Kidney capillary endothelial cell (primary cell): Measurements from ENCODE around the gene P2RX3.
"Not testable (repeated sequence)": the region's sequence is repeated elsewhere in the genome, so short reads cannot be mapped to it uniquely, and the experiment has no call there.

Source experiments
- DNase-seq: peaks from one replicate; pipeline ENCODE4 v3.0.0-alpha.2; 2018; ENCODE audit warnings: low spot score

P2RX3 gene

GRCh38 chr11:57399972-57400578 is 61.9 kb downstream of the P2RX3 start:
- DNase-seq = no peak

GRCh38 chr11:57402188-57403002 is 64.2 kb downstream of the P2RX3 start:
- DNase-seq = peak; percentile 46

- DNase-seq = not testable (repeated sequence)
Observed at GRCh38 chr11:57403003-57403801, 65.0 kb downstream of the P2RX3 start.

DNA sequence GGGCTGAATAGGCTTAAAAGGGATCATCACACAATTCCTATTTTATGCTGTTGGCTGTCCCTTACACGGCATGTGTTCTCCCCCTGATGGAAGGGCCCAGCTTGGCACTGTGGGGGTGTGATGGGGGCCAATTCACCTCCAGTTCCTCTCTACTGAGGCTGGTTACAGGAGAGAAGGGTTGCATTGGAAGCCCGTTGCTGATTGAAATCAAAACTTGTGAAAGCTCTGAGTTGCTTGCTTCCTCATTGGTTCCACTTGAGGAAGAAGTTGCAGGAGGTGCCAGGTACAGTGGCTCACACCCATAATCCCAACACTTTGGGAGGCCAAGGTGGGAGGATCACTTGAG is 65.6 kb downstream of the P2RX3 start:
- no peak for DNase-seq

DNA sequence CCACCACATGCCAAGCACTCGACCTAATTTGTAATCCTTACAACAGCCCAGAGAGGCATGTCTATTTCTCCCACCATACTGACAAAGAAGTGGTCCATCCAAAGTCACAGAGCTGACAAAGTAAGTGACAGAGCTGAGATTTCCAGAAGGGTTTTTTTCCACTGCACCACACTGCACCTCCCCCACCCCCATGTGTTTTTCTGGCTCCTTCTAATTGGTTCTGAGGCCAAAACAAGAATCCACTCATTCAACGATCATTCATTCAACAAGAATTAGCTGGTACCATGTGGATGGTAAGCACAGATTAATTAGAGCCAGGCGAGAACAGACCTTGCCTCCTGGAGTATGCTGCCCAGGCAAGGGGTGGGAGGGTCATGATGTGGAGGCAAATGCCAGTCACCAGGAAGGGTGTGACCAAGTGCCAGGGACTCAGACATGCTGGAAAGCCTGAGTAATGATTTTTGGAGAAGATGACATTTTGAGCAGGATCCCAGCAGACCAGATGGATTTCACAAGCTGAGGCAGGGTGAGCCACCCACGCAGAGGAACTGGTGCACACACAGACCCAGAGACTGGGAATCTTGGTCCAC is 67.2 kb downstream of the P2RX3 start:
- no peak for DNase-seq

DNA sequence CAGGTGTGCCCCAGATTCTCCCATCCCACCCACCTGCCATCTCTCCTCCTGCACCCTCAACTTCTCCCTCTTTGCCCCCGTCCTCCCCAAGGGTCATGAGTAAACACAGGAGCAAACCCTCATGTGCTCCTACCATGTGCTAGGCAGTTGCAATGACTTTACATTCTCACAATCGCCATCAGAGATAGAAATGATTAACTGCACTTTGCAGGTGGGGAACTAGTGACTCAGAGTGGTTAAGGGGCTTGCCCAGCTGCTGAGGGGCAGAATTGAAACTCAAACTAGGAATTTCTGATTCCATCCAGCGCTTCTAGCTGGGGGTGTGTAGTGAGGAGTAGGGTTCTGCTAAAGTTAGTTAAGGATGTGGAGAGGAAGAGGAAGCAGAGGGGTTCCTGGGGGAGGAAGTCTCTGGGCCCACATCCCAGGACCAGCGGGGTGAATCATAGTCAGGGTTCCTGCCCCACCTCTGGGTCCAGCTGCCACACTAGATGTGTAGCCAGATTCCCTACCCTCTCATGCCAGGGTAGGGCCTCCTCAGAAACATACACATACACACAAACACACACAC is 68.3 kb downstream of the P2RX3 start:
- peak; percentile 76 for DNase-seq

GRCh38 chr11:57407010-57407920 is 69.1 kb downstream of the P2RX3 start:
- no peak for DNase-seq

DNA sequence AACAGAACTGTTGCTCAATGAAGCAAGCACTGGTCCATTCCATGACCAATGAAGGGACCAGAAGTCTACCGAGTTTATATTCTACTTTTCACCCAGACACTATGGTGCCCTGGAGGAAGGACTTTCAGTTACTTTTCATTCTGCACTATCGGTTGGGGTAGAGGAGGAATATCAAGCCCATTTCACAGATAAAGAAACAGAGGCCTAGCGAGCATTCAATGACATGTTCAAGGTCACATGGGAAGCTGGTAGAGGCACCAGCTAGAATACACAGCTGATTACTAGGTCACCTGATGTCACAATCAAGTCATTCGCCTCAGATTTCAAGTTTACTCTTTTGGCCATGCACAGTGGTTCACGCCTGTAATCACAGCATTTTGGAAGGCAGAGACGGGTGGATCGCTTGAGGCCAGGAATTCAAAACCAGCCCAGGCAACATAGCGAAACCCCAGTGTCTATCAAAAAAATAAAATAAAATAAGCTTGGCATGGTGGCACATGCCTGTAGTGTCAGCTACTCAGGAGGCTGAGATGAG is 69.9 kb downstream of the P2RX3 start:
- DNase-seq = no peak

DNA sequence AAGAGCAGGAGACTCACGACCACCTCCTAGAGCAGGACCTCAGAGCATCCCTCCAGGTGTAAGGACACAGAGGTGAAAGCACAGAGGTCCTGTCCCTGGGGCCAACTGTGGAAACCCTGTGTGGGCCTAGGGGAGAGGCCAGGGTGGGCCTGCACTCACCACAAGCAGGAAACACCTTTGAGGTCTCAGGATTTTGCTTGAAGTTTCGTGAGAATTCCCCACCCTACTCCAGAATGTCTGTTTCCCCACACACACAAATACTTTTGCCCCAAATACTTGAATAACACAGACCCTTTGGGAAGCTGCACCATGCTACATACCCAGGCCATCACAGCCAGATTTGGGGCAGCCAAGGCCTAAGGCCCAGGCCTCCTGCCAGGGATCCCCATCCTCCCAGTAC is 70.6 kb downstream of the P2RX3 start:
- DNase-seq = no peak

DNA sequence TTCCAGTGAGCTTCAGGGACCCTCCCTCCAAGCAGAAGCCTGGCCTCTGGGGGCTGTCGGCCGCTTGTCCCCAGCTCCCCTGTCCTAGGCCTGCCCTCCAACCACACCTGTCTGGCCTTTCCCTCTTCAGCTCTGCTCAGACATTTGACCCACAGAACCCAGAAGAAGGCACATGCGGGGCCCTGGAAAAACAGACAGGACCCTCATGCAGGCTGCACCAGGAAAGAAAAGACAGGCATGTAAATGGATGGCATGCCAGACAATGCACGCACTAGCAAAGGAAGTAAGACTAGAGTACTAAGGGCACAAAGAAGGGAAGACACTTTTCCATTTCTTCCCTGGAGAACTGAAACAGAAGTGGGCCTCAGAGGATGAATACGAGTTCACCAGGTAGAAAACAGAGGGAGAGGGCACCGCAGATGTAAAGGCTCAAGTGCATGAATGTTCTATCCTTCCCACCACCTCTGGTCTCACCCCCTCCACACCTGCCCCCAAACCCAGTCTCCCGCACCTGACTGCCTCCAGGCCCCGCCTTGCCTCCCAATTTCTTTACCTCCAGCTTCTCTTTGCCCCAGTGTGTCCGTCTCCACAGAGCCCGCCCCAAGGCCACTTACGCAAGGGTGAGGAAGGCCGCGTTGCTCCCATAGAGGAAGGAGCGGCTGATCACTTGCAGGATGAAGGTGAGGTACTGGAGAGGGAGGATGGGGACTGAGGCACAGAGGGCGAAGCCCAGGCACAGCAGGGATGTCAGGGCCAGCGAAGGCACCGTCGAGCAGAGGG is 71.4 kb downstream of the P2RX3 start:
- DNase-seq = no peak

GRCh38 chr11:57410287-57410686 is 72.1 kb downstream of the P2RX3 start:
- no peak for DNase-seq

- no peak for DNase-seq
Observed at GRCh38 chr11:57413681-57414080, 75.5 kb downstream of the P2RX3 start.

DNA sequence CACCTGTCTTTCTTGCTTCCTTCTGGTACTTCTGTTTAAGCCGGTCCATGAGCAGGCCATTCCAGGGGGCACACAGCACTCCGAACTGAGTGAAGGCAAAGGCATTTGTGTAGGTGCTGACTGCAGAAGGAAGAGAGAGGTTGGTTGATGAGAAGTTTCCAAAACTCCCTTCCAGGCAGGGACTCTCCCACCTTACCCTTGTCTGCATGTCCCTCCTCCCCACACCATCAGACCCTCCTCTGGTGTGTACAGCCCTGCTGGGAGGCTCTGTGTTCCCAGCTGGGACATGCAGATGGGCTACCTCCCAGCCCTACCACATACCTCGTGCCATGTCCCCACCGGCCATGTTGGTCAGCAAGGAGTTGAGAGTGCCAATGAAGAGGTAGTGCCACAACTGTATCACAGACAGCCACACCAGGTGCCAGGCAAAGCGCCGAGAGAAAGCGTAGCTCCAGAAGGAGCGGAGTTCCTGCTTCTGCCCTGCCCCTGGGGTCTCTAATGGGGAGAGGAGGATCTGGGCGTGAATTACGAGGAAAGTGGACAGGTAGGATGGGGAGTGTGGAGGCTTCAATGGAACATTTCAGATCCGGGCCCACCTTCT is 76.6 kb downstream of the P2RX3 start:
- no peak for DNase-seq

GRCh38 chr11:57416436-57416835 is 78.3 kb downstream of the P2RX3 start:
- no peak for DNase-seq

DNA sequence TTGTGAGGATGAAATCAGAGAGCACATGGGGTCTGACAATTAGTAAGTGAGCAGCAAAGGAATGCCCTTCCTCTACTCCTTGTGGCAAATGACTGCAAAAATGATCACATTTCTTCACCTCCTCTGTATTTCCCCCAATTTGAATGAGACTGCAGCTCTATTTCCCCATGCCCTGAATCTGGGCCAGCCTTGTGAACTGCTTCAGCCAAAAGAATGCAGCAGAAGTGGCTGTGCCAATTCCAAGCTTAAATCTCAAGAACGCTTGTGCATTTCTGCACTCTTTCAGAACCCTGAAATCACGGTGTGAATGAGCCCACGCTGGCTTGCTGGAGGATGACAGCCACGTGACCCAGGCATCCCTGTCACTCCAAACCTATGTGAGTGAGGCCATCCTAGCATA is 78.9 kb downstream of the P2RX3 start:
- DNase-seq = no peak

- no peak for DNase-seq
Observed at GRCh38 chr11:57418131-57418530, 80.0 kb downstream of the P2RX3 start.

DNA sequence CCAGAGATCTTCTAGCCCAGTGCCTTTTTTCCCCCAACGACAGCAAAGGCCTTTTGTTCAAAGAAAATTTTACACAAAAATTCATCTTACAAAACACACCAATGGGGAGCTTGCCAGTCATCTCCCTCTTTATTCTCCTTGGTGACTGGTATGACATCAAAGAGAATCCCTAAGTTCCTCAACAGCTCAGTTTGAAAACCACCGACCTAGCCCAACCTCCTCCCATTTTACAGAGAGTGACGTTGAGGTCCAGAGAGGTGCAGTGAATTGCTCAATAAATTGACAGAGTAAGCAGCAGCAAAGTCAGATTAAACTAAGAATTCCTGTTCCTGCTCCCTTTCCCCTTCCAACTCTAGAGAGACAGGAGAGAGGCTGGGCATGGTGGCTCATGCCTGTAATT is 81.0 kb downstream of the P2RX3 start:
- no peak for DNase-seq

GRCh38 chr11:57421066-57421465 is 82.9 kb downstream of the P2RX3 start:
- DNase-seq = no peak

GRCh38 chr11:57421805-57422204 is 83.7 kb downstream of the P2RX3 start:
- no peak for DNase-seq
